Panc1 (cell line): ENCODE results near the gene GAS5.

ENCODE experiments used
- POLR2AphosphoS5 ChIP-seq: IDR thresholded peaks from 2 replicates; pipeline ENCODE4 v1.6.1; 2012; ENCODE audit warnings: mild to moderate bottlenecking, low read depth, low read length, moderate library complexity
- TF ChIP-seq, protein P1 (sequence below), 2 experiments: IDR thresholded peaks; 2 replicates each; pipeline ENCODE4 v1.6.1; 2011 to 2012; ENCODE audit warnings: low read depth in 2 of 2, control low read depth in 1 of 2, low read length in 1 of 2, mild to moderate bottlenecking in 1 of 2, moderate library complexity in 1 of 2; ENCODE audit not compliant: insufficient read depth in 1 of 2
- TF ChIP-seq, protein P2 (sequence below): fragments of 450-650 bp; IDR thresholded peaks from 2 replicates; pipeline ENCODE4 v1.5.1; 2017; ENCODE audit warnings: mild to moderate bottlenecking

GRCh38 chr1:173865468-173866164, 2.2 kb downstream of the GAS5 start:
- TF ChIP-seq, protein P1, sequence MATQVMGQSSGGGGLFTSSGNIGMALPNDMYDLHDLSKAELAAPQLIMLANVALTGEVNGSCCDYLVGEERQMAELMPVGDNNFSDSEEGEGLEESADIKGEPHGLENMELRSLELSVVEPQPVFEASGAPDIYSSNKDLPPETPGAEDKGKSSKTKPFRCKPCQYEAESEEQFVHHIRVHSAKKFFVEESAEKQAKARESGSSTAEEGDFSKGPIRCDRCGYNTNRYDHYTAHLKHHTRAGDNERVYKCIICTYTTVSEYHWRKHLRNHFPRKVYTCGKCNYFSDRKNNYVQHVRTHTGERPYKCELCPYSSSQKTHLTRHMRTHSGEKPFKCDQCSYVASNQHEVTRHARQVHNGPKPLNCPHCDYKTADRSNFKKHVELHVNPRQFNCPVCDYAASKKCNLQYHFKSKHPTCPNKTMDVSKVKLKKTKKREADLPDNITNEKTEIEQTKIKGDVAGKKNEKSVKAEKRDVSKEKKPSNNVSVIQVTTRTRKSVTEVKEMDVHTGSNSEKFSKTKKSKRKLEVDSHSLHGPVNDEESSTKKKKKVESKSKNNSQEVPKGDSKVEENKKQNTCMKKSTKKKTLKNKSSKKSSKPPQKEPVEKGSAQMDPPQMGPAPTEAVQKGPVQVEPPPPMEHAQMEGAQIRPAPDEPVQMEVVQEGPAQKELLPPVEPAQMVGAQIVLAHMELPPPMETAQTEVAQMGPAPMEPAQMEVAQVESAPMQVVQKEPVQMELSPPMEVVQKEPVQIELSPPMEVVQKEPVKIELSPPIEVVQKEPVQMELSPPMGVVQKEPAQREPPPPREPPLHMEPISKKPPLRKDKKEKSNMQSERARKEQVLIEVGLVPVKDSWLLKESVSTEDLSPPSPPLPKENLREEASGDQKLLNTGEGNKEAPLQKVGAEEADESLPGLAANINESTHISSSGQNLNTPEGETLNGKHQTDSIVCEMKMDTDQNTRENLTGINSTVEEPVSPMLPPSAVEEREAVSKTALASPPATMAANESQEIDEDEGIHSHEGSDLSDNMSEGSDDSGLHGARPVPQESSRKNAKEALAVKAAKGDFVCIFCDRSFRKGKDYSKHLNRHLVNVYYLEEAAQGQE (IDR thresholded peaks at IDR 0.05; ENCODE audit: insufficient read depth in 1 of 2, low read depth in 2 of 2, low read length in 1 of 2): no peak
- no peak for TF ChIP-seq POLR2AphosphoS5
- TF ChIP-seq, protein P2, sequence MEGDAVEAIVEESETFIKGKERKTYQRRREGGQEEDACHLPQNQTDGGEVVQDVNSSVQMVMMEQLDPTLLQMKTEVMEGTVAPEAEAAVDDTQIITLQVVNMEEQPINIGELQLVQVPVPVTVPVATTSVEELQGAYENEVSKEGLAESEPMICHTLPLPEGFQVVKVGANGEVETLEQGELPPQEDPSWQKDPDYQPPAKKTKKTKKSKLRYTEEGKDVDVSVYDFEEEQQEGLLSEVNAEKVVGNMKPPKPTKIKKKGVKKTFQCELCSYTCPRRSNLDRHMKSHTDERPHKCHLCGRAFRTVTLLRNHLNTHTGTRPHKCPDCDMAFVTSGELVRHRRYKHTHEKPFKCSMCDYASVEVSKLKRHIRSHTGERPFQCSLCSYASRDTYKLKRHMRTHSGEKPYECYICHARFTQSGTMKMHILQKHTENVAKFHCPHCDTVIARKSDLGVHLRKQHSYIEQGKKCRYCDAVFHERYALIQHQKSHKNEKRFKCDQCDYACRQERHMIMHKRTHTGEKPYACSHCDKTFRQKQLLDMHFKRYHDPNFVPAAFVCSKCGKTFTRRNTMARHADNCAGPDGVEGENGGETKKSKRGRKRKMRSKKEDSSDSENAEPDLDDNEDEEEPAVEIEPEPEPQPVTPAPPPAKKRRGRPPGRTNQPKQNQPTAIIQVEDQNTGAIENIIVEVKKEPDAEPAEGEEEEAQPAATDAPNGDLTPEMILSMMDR: no peak
